ENCODE results near the gene HRK. TPM values are rescaled to one million over a fixed set of nuclear protein-coding genes. Genes with fewer than 3 reads are reported as not detected.

Gene HRK
- total and polyA plus RNA-seq, 8 donors = 0.06 to 0.25 (median 0.18) TPM; not detected in 5

GRCh38 chr12:116892349-116893140 lies 11.3 kb upstream of the HRK start:
- no peaks in the 10 kb centered on the region for H3K9me3 ChIP-seq
- H3K4me1 ChIP-seq = no peaks in the 10 kb centered on the region
- H3K27me3 ChIP-seq = peaks cover 0 to 11% (median 0%) of the 10 kb centered on the region in 3 donors
- H3K4me3 ChIP-seq = no peak overlapping the region
- no peak for DNase-seq
- intact Hi-C loops (cut with DNase I; ENCODE audit: low total_unique reads) = no loop called here
- no peak for TF ChIP-seq EP300 (IDR thresholded peaks at IDR 0.05)
- no peak for TF ChIP-seq POLR2AphosphoS5 (IDR thresholded peaks at IDR 0.05)
- TF ChIP-seq POLR2A (IDR thresholded peaks at IDR 0.05) = no peak
- TF ChIP-seq CTCF (IDR thresholded peaks at IDR 0.05) = no peak
- no peaks in the 10 kb centered on the region for H3K36me3 ChIP-seq
- WGBS, 5 donors = 80 to 85% (median 84%) methylated on average over 12 of the region's 12 CpGs
- no peak overlapping the region for H3K27ac ChIP-seq

GRCh38 chr12:116891019-116891418 lies 9.8 kb upstream of the HRK start:
- TF ChIP-seq POLR2A (IDR thresholded peaks at IDR 0.05) (no peak), POLR2AphosphoS5 (IDR thresholded peaks at IDR 0.05) (no peak), EP300 (IDR thresholded peaks at IDR 0.05) (no peak), CTCF (IDR thresholded peaks at IDR 0.05) (no peak)
- Histone ChIP-seq H3K27ac (no peak overlapping the region), H3K4me3 (no peak overlapping the region), H3K36me3 (no peaks in the 10 kb centered on the region), H3K27me3 (peaks cover 0 to 4% (median 0%) of the 10 kb centered on the region in 3 donors), H3K4me1 (no peaks in the 10 kb centered on the region), H3K9me3 (no peaks in the 10 kb centered on the region)
- DNase-seq = no peak
- WGBS, 5 donors = 86 to 93% (median 87%) methylated on average over 3 of the region's 3 CpGs
- intact Hi-C loops (cut with DNase I; ENCODE audit: low total_unique reads) = no loop called here

- intact Hi-C loops (cut with DNase I; ENCODE audit: low total_unique reads) = no loop called here
- Histone ChIP-seq H3K4me3 (no peak overlapping the region), H3K9me3 (no peaks in the 10 kb centered on the region), H3K4me1 (no peaks in the 10 kb centered on the region), H3K27ac (no peak overlapping the region), H3K27me3 (peaks cover 0 to 6% (median 0%) of the 10 kb centered on the region in 3 donors), H3K36me3 (no peaks in the 10 kb centered on the region)
- TF ChIP-seq POLR2AphosphoS5 (IDR thresholded peaks at IDR 0.05) (no peak), EP300 (IDR thresholded peaks at IDR 0.05) (no peak), POLR2A (IDR thresholded peaks at IDR 0.05) (no peak), CTCF (IDR thresholded peaks at IDR 0.05) (no peak)
- 87 to 95% (median 94%) methylated on average over 2 of the region's 2 CpGs for WGBS, 5 donors
- DNase-seq = no peak
Observed at GRCh38 chr12:116890330-116890729, 9.1 kb upstream of the HRK start.

- Histone ChIP-seq H3K36me3 (no peaks in the 10 kb centered on the region), H3K4me3 (no peak overlapping the region), H3K27ac (no peak overlapping the region), H3K4me1 (no peaks in the 10 kb centered on the region), H3K9me3 (no peaks in the 10 kb centered on the region), H3K27me3 (peaks cover 4 to 25% (median 11%) of the 10 kb centered on the region in 3 donors)
- TF ChIP-seq POLR2A (IDR thresholded peaks at IDR 0.05) (no peak), CTCF (IDR thresholded peaks at IDR 0.05) (no peak), POLR2AphosphoS5 (IDR thresholded peaks at IDR 0.05) (no peak), EP300 (IDR thresholded peaks at IDR 0.05) (no peak)
- intact Hi-C loops (cut with DNase I; ENCODE audit: low total_unique reads) = no loop called here
- DNase-seq = no peak
- WGBS, 5 donors = 68 to 80% (median 77%) methylated on average over 6 of the region's 6 CpGs
Observed at GRCh38 chr12:116887897-116888296, 6.7 kb upstream of the HRK start.

Measured in stomach (tissue), 9 donors.